Hematopoietic multipotent progenitor cell treated with erythropoietin and hydrocortisone succinate and interleukin-3 and kit ligand, for 17 days (in vitro differentiated cells): ENCODE results near the gene SERPING1.

ENCODE experiments used
- DNase-seq: peaks from one replicate; pipeline ENCODE4 v3.0.0-alpha.2; 2015; ENCODE audit warnings: low spot score

SERPING1 gene

DNA sequence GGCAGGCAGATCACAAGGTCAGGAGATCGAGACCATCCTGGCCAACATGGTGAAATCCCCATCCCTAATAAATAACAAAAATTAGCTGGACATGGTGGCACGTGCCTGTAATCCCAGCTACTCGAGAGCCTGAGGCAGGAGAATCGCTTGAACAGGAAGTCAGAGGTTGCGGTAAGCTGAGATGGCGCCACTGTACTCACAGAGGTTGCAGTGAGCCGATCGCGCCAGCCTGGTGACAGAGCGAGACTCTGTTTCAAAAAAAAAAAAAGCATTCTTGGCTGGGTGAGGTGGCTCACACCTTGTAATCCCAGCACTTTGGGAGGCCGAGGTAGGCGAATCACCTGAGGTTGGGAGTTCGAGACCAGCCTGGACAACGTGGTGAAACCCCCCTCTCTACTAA, 54.7 kb downstream of the SERPING1 start:
- DNase-seq = peak; percentile 11

DNA sequence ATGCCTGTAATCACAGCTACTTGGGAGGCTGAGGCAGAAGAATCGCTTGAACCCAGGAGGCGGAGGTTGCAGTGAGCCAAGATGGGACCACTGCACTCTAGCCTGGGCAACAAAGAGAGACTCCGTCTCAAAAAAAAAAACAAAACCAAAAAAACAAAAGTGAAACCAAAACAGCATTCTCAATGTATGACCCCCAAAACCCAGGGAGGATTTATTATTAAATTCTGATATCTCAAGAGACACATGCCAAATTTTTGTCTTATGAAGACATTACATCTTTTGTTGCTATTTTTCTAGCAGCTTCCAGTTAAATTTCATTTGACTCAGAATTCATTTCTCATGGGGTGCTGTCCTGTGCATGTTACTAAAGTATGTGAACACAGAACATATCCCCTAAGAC, 55.2 kb downstream of the SERPING1 start:
- DNase-seq = no peak

DNA sequence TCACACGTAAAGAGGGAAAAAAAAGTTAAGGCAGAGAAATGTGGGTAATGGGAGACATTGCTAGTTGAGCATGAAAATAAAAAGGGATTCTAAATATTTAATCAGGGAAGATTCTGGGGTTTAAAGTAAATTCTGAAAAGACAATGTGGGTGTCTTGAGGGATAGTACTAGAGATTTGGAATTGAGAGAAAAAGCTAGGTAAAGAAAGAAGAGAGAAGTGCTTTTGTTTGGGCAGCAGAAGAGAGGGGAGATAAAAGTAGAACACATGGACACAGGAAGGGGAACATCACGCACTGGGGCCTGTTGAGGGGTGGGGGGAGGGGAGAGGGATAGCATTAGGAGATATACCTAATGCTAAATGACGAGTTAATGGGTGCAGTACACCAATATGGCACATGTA, 55.7 kb downstream of the SERPING1 start:
- no peak for DNase-seq

DNA sequence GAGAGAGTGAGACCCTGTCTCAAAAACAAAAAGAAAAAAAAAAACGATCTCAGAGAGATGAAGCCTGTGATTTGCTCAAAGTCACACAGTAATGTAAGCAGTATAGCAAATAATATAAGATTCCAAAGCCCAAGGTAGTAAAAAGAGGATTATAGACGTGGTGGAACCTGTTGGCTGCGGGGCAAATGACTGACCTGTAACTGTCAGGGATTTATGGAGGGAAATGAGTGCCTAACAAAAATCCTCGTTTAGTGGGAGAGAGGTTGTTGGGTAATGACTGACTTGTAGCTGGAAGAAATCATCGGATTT, 59.4 kb downstream of the SERPING1 start:
- no peak for DNase-seq

DNA sequence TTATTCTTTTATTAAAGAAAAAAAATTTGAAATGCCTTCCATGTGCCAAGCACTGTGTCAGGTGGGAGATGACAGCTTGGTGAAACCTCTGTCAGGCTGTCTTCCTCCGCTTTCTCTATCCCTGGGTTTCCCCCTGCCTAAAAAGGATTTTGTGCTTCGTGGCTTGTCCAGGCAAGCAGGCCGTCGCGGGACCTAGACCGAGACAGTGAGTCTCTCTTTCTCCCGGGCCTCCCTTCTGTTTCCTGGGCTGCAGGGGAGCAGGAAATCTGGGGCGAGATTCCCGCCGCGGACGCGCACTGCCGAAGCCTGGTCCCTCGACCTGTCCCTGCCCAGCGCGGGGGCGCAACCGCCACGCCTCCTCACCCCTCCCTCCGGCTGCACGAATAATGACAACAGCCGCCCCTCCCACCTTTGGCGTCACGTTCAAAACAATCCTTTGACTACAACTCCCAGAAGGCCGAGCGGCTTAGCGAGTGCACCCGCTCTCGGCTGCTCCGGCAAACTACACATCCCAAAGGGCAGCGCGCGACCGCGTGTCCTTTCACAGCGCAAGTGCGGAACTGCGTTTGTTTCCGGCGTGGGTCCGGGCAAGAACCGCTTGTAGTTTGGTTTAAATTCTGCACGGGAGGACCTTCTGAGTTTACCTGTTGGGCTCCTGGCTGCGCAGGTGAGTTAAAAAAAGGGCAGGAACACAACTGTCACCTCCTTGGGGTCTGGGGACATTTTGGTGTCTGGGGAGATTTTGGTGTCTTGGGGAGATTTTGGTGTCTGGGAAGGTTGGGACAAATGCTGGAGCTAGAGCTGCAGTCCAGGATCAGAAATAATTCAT, 59.9 kb downstream of the SERPING1 start, which contains the start of gene CLP1:
Gene CLP1, plus strand, starts transcription at position 569 of the 829 bp plus-strand sequence. CDS start 1,715 bp downstream, outside the sequence.
- peak; percentile 99 for DNase-seq

DNA sequence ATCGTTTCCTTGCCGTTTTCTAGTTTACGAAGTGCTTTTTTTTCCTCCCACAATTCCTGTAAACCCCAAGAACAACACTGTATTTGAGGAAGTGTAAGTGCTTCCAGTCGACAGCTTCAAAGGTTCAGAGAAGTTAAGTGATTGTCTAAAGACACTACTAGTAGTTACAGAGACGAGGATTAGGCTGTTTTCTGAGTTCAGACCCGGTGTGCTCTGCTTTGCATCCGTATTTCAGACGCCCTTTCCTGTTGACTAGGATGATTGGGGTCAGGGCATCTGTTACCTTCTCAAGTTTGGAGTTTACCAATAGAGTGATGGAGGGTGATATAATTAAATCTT, 60.5 kb downstream of the SERPING1 start:
- DNase-seq = no peak

DNA sequence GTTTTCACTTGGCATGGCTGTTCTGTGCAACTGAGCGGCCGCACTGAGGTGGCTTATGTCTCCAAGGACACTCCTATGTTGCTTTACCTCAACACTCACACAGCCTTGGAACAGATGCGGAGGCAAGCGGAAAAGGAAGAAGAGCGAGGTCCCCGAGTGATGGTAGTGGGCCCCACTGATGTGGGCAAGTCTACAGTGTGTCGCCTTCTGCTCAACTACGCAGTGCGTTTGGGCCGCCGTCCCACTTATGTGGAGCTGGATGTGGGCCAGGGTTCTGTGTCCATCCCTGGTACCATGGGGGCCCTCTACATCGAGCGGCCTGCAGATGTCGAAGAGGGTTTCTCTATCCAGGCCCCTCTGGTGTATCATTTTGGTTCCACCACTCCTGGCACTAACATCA, 62.2 kb downstream of the SERPING1 start:
- DNase-seq = no peak

DNA sequence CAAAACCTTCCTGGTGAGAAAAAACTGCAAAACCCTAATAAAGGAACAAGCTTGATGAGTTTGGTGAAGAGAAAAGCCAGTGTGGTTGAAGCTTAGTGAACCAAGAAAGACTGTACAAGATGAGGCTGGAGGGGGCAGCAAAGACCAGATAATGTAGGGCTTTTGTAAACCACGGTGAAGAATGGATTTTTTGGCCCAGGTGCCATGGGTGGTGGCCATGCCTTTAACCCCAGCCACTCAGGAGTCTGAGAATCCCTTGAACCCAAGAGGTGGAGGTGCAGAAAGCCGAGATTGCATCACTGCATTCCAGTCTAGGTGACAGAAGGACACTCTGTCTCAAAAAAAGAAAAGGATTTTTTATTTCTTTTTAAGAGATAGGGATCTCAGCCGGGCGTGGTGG, 65.4 kb downstream of the SERPING1 start:
- peak; percentile 52 for DNase-seq

DNA sequence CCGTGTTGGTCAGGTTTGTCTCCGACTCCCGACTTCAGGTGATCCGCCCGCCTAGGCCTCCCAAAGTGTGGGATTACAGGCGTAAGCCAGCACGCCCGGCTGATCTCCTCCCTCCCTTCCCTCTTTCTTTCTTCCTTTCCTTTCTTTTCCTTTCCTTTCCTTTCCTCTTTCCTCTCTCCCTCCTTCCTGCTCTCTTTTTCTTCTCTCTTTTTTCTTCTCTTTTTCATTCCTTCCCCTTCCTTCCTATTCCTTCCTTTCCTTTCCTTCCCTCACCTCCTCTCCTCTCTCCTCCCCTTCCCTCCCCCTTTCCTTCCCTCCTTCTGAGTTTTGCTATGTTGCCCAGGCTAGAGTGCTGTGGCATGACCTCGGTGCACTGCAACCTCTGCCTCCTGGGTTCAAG, 66.5 kb downstream of the SERPING1 start:
- no peak for DNase-seq
